Stomach (tissue), 9 donors: ENCODE data around the gene COG4. TPM values are rescaled to one million over a fixed set of nuclear protein-coding genes. Genes with fewer than 3 reads are reported as not detected.

Source experiments
- DNase-seq, 2 donors: peaks; one replicate each; pipeline versions ENCODE4 v3.0.0 to v3.0.0-alpha.2; 2013 to 2019
- H3K27ac ChIP-seq, 5 donors: fragments of 200-600 bp in 4 of 5; sonication (generic) in 4 of 5; one replicate each; pipeline ENCODE4 v1.5.1; 2013 to 2019; ENCODE audit warnings: mild to moderate bottlenecking in 1 of 5, moderate library complexity in 1 of 5
- H3K27me3 ChIP-seq, 3 donors: fragments of 200-600 bp; sonication (generic); one replicate each; pipeline ENCODE4 v1.5.1; 2017 to 2019; ENCODE audit warnings: mixed run types in 1 of 3
- H3K36me3 ChIP-seq, 4 donors: fragments of 200-600 bp; sonication (generic); 1 replicate in 3 of 4; 2 replicates in 1 of 4; pipeline ENCODE4 v1.5.1; 2016 to 2019
- H3K4me1 ChIP-seq, 4 donors: fragments of 200-600 bp; sonication (generic); one replicate each; pipeline ENCODE4 v1.5.1; 2016 to 2019
- H3K4me3 ChIP-seq, 4 donors: fragments of 200-600 bp; sonication (generic) in 3 of 4; one replicate each; pipeline ENCODE4 v1.5.1; 2016 to 2019; ENCODE audit warnings: mild to moderate bottlenecking in 1 of 4
- H3K9me3 ChIP-seq, 4 donors: fragments of 200-600 bp; sonication (generic); one replicate each; pipeline ENCODE4 v1.5.1; 2016 to 2019
- EP300 ChIP-seq: sonication (generic); formaldehyde crosslinking; IDR thresholded peaks from one replicate; pipeline ENCODE4 v1.6.1; 2017; ENCODE audit warnings: antibody characterized with exemption
- POLR2A ChIP-seq, 4 donors: fragments of 450-650 bp; IDR thresholded peaks; one replicate each; pipeline ENCODE4 v1.6.1; 2016; ENCODE audit warnings: antibody characterized with exemption in 4 of 4, control low read depth in 2 of 4, mild to moderate bottlenecking in 1 of 4, moderate library complexity in 1 of 4
- POLR2AphosphoS5 ChIP-seq, 3 donors: sonication (generic); formaldehyde crosslinking; IDR thresholded peaks; one replicate each; pipeline ENCODE4 v1.6.1; 2016; ENCODE audit warnings: antibody characterized with exemption in 3 of 3
- WGBS, 5 donors: extraction: QIAGEN DNeasy Blood & Tissue Kit in 3 of 5; methylation state at CpG; one replicate each; pipeline versions ENCODE4 v1.1.5 to v1.1.7; 2013 to 2018; 5-methylcytosine and 5-hydroxymethylcytosine counted together
- intact Hi-C: fragments of 100-400 bp; cut with DNase I; formaldehyde crosslinking; loops from one replicate; pipeline ENCODE4 v1.15.1; 2023; ENCODE audit warnings: low total_unique reads
- polyA plus RNA-seq, 3 donors: library from polyadenylated mRNA; stranded (reverse); fragments of 200-250 nt; gene quantifications; one replicate each; pipeline ENCODE4 v1.2.3, GENCODE V29; 2013
- small RNA-seq, 4 donors: library from RNA; depleted of rRNA; stranded (forward); fragments of <200 nt; gene quantifications; one replicate each; pipeline ENCODE3, GENCODE V24; 2016
- total RNA-seq, 5 donors: library from RNA; depleted of rRNA; stranded (reverse); fragments of >200 nt; gene quantifications; one replicate each; pipeline versions ENCODE4 v1.1.0 to v1.2.3, GENCODE V29; 2014 to 2016
- donor health status: healthy with polysubstance abuse.
- donor health status: Bipolar disorder and iron deficiency.
- donor health status: healthy.

The COG4 gene
- total and polyA plus RNA-seq, 8 donors, result 10.7 to 127 (median 37.4) TPM

DNA sequence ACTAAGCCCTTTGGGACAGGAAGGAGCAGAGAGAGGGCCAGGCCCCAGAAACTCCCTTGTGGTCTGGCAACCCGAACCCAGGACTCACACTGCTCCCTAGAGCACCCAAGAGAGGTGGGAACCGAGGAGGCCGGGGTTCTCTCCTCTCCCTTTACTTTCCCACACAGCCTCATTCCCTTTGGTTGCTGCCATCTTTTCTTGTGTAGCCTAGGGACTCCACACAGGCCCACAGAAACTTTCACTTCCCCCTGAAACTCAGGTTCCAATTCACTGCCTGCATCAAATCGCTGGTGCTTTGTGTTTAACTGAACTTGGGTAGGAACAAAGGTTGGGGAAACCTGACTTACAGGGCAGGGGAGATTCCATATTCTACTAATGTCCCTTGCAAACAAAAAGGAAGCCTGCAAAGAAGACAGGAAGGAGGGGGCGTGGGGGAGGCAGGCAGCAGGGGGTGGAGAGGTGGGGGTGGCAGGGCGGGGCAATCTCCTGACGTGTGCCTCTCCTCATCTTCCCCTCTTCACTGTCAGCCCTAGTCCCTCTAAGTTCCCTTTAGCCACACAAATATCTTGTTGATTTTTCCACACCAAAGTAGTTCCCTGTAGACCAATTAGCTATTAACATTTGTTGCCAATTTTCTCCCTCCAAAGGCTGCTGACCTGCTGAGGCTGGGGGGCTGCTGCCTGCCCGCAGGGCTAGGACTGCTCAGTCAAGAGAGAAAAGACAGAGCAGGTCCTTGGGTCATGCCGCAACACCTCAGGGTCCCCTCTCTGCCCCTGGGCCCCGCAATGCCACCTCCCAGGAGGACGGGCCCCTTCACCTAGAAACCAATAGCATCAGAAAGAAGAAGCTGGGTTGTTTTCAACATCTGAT, 92.5 kb downstream of the COG4 start:
- no peak for TF ChIP-seq POLR2A (IDR thresholded peaks at IDR 0.05)
- TF ChIP-seq POLR2AphosphoS5 (IDR thresholded peaks at IDR 0.05), result no peak
- no peak for TF ChIP-seq EP300
- peak in 1 of 2 donors; percentile 81 for DNase-seq
- intact Hi-C loops, result no loop called here
- Histone ChIP-seq H3K27ac (peak overlapping the region in 4 of 5 donors; percentile 47 to 91 (median 58)), H3K27me3 (no peaks in the 10 kb centered on the region), H3K9me3 (no peaks in the 10 kb centered on the region), H3K4me1 (peaks cover 57 to 98% (median 72%) of the 10 kb centered on the region in 4 donors), H3K36me3 (no peaks in the 10 kb centered on the region), H3K4me3 (no peak overlapping the region)
- WGBS, 5 donors, result 47 to 63% (median 57%) methylated on average over 11 of the region's 11 CpGs

Small RNA genes lying within 50 kb of the gene (small RNA-seq; reads per million reads assigned to genes)
- gene RNU6-23P, result 0 to 0.62 (median 0) reads per million in 4 donors
- 0 reads per million in 4 donors for gene RPS27P26
- 139 to 682 (median 320) reads per million in 4 donors for gene SNORD111
- 265 to 681 (median 410) reads per million in 4 donors for gene SNORD111B

Other genes with a start within 250 kb of the COG4 start
- 100 to 1,000 TPM in 1 of 5 donors, 10 to 100 TPM in 4; 49.2 to 143 (median 61.9) TPM for gene AARS1, start 234.0 kb downstream of the COG4 start, total RNA-seq
- 10 to 100 TPM; 26.7 to 35.7 (median 34.6) TPM for gene AARS1, start 234.0 kb downstream of the COG4 start, polyA plus RNA-seq
- gene DDX19B, start 224.4 kb downstream of the COG4 start, total RNA-seq, result 10 to 100 TPM in 4 of 5 donors, 1 to 10 TPM in 1; 9.8 to 34.3 (median 25.7) TPM
- gene DDX19B, start 224.4 kb downstream of the COG4 start, polyA plus RNA-seq, result 10 to 100 TPM; 16.8 to 28.7 (median 20.4) TPM
- 100 to 1,000 TPM in 1 of 5 donors, 10 to 100 TPM in 4; 14.8 to 130 (median 38.5) TPM for gene DDX19A, start 176.7 kb downstream of the COG4 start, total RNA-seq
- 10 to 100 TPM; 16.1 to 21.1 (median 16.5) TPM for gene DDX19A, start 176.7 kb downstream of the COG4 start, polyA plus RNA-seq
- gene ST3GAL2, start 84.5 kb downstream of the COG4 start, total RNA-seq, result 10 to 100 TPM in 4 of 5 donors, 1 to 10 TPM in 1; 7.7 to 51.3 (median 17.4) TPM
- gene ST3GAL2, start 84.5 kb downstream of the COG4 start, polyA plus RNA-seq, result 1 to 10 TPM; 2.6 to 5.9 (median 3.2) TPM
- gene FCSK, start 69.0 kb downstream of the COG4 start, total RNA-seq, result 10 to 100 TPM in 4 of 5 donors, 1 to 10 TPM in 1; 5.8 to 92.7 (median 43.3) TPM
- 10 to 100 TPM in 1 of 3 donors, 1 to 10 TPM in 2; 7.7 to 11.8 (median 9.8) TPM for gene FCSK, start 69.0 kb downstream of the COG4 start, polyA plus RNA-seq
- gene SF3B3, start 262 bp upstream of the COG4 start, total RNA-seq, result 100 to 1,000 TPM in 3 of 5 donors, 10 to 100 TPM in 2; 59.1 to 141 (median 106) TPM
- gene SF3B3, start 262 bp upstream of the COG4 start, polyA plus RNA-seq, result 10 to 100 TPM; 30.8 to 82.4 (median 39.4) TPM
- 1 to 10 TPM in 1 of 5 donors, under 1 TPM in 2, not detected in 2; 0.45 to 2.0 (median 0.87) TPM for gene IL34, start 123.0 kb upstream of the COG4 start, total RNA-seq
- gene IL34, start 123.0 kb upstream of the COG4 start, polyA plus RNA-seq, result 1 to 10 TPM; 1.5 to 5.9 (median 2.1) TPM
- 10 to 100 TPM in 4 of 5 donors, 1 to 10 TPM in 1; 5.8 to 50.7 (median 17.4) TPM for gene MTSS2, start 162.5 kb upstream of the COG4 start, total RNA-seq
- gene MTSS2, start 162.5 kb upstream of the COG4 start, polyA plus RNA-seq, result 10 to 100 TPM; 19.7 to 42.2 (median 33.0) TPM